ENCODE results near the gene NBPF4. TPM values are rescaled to one million over a fixed set of nuclear protein-coding genes. Genes with fewer than 3 reads are reported as not detected.
"Not testable (repeated sequence)": the region's sequence is repeated elsewhere in the genome, so short reads cannot be mapped to it uniquely, and the experiment has no call there.

The NBPF4 gene, protein sequence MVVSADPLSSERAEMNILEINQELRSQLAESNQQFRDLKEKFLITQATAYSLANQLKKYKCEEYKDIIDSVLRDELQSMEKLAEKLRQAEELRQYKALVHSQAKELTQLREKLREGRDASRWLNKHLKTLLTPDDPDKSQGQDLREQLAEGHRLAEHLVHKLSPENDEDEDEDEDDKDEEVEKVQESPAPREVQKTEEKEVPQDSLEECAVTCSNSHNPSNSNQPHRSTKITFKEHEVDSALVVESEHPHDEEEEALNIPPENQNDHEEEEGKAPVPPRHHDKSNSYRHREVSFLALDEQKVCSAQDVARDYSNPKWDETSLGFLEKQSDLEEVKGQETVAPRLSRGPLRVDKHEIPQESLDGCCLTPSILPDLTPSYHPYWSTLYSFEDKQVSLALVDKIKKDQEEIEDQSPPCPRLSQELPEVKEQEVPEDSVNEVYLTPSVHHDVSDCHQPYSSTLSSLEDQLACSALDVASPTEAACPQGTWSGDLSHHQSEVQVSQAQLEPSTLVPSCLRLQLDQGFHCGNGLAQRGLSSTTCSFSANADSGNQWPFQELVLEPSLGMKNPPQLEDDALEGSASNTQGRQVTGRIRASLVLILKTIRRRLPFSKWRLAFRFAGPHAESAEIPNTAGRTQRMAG
- total RNA-seq: under 1 TPM in 1 of 2 experiments, not detected in 1; 0.10 TPM

GRCh38 chr1:108243976-108244375, at the start of gene NBPF4:
Gene NBPF4, minus strand, starts transcription at chr1:108244076. Its CDS starts 315 bp downstream, at chr1:108243761.
- H3K36me3 Mint-ChIP-seq (ENCODE audit: low read depth); H3K4me1 Mint-ChIP-seq; H3K27me3 Mint-ChIP-seq; CTCF ChIA-PET; H3K9me3 Mint-ChIP-seq; POLR2A ChIA-PET; H3K27ac Mint-ChIP-seq; H3K4me3 Mint-ChIP-seq; DNase-seq: not testable (repeated sequence)

DNA sequence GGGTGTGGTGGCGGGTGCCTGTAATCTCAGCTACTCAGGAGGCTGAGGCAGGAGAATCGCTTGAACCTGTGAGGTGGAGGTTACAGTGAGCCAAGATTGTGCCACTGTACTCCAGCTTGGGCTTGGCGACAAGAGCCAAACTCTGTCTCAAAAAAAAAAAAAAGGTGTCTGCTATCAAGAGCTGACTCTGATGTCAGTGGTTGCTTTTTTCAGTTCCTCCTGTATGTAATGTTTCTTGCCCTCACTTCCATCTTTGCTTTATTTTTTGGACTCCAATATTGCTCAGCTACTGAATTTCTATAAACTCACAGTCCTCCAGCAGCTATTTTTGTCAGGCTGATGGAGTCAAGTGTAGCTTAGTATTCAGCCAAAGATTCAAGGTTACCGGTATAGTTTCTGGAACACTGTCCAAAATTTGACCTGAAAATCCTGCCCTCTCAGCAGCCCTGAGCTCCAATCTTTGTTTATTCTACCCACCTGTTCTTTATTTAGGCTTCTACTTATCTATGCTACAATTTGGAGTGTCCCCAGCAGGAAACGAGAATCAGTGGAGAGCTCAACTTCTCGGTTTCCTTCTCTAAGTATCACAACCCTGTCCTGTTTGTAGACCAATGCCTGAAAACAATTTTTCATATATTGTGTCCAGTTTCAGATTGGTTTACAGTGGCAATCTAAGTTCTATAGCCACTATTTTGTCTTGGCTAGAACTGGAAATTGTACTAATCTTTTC, 38.8 kb upstream of the NBPF4 start:
- CTCF ChIA-PET; DNase-seq; H3K27me3 Mint-ChIP-seq; POLR2A ChIA-PET; H3K4me3 Mint-ChIP-seq; H3K9me3 Mint-ChIP-seq; H3K36me3 Mint-ChIP-seq (ENCODE audit: low read depth); H3K4me1 Mint-ChIP-seq; H3K27ac Mint-ChIP-seq: not testable (repeated sequence)

DNA sequence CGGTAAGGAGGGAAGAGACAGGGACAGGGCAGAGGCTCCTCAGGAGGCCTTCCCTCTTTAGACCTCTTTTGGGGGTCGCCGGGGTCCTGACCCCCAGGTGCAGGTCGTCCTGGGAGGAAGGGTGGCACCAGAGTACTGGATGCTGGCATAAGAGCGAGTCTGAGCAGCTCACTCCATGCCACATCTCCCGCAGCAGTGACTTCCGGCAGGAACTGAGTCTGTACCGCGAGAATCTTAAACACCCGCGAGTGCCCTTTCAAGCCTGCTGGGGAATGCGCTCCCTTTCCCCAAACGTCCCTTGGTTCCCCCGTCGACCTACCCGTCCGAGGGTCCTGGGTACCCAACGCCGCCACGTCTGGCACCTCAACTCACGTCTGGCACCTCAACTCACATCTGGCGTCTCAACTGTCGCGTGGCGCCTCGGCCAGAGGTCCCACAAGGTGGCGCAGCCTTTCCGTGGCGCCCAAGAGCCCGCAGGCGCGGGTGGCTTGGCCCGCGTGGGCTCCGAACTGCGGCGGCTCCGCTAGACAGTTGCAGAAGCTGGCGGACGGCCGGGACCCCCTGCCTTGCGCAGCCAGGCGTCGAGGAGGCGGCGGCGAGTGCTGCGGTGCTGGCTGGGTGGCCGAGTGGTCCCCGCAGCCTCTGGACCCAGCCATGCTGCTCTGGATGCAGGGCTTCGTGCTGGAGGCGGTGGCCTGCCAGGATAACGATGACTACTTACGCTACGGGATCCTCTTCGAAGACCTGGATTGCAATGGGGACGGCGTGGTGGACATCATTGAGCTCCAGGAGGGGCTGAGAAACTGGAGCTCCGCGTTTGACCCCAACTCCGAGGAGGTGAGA, 28.8 kb upstream of the NBPF4 start:
- H3K27me3 Mint-ChIP-seq; H3K36me3 Mint-ChIP-seq (ENCODE audit: low read depth); CTCF ChIA-PET; POLR2A ChIA-PET; H3K4me3 Mint-ChIP-seq; H3K27ac Mint-ChIP-seq; H3K4me1 Mint-ChIP-seq; H3K9me3 Mint-ChIP-seq; DNase-seq: not testable (repeated sequence)

- POLR2A ChIA-PET; H3K4me3 Mint-ChIP-seq; DNase-seq; H3K9me3 Mint-ChIP-seq; H3K27ac Mint-ChIP-seq; H3K36me3 Mint-ChIP-seq (ENCODE audit: low read depth); CTCF ChIA-PET; H3K4me1 Mint-ChIP-seq; H3K27me3 Mint-ChIP-seq: not testable (repeated sequence)
Observed at GRCh38 chr1:108267097-108267496, 23.2 kb upstream of the NBPF4 start.

GRCh38 chr1:108261967-108262366, 18.1 kb upstream of the NBPF4 start:
- H3K4me3 Mint-ChIP-seq; H3K9me3 Mint-ChIP-seq; DNase-seq; H3K4me1 Mint-ChIP-seq; CTCF ChIA-PET; H3K27me3 Mint-ChIP-seq; POLR2A ChIA-PET; H3K36me3 Mint-ChIP-seq (ENCODE audit: low read depth); H3K27ac Mint-ChIP-seq: not testable (repeated sequence)

DNA sequence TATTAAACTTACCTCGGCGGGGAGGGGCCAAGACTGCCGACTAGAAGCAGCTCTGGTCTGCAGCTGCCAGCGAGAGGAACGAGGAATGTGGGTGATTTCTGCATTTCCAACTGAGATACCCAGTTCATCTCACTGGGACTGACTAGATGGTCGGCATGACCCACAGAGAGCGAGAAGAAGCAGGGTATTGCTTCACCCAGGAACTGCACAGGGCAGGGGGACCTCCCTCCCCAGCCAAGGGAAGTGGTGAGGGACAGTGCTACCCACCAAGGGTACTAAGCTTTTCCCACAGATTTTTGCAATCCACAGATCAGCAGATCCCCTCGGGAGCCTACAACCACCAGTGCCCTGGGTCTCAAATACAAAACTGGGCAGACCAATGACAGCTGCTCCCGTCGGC, 17.6 kb upstream of the NBPF4 start:
- H3K4me3 Mint-ChIP-seq; CTCF ChIA-PET; H3K27ac Mint-ChIP-seq; H3K4me1 Mint-ChIP-seq; POLR2A ChIA-PET; DNase-seq; H3K36me3 Mint-ChIP-seq (ENCODE audit: low read depth); H3K27me3 Mint-ChIP-seq; H3K9me3 Mint-ChIP-seq: not testable (repeated sequence)

- H3K4me3 Mint-ChIP-seq; POLR2A ChIA-PET; H3K36me3 Mint-ChIP-seq (ENCODE audit: low read depth); H3K4me1 Mint-ChIP-seq; DNase-seq; CTCF ChIA-PET; H3K9me3 Mint-ChIP-seq; H3K27ac Mint-ChIP-seq; H3K27me3 Mint-ChIP-seq: not testable (repeated sequence)
Observed at GRCh38 chr1:108260578-108261259, 16.8 kb upstream of the NBPF4 start.

DNA sequence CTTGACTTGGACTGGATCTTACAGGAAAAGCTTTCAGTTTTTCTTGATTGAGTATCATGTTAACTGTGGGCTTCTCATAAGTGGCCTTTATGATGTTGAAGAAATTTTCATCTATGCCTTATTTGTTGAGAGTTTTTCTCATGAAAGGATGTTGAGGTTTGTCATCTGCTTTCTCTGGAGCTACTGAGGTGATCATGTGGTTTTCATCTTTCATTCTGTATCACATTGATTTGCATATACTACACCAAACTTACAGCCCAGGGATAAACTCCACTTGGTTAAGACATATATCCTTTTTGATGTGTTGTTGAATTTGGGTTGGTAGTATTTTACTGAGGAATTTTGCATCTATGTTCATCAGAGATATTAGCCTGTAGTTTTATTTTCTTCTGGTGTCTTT, 11.6 kb upstream of the NBPF4 start:
- DNase-seq; H3K9me3 Mint-ChIP-seq; H3K4me1 Mint-ChIP-seq; POLR2A ChIA-PET; H3K36me3 Mint-ChIP-seq (ENCODE audit: low read depth); CTCF ChIA-PET; H3K27ac Mint-ChIP-seq; H3K27me3 Mint-ChIP-seq; H3K4me3 Mint-ChIP-seq: not testable (repeated sequence)

DNA sequence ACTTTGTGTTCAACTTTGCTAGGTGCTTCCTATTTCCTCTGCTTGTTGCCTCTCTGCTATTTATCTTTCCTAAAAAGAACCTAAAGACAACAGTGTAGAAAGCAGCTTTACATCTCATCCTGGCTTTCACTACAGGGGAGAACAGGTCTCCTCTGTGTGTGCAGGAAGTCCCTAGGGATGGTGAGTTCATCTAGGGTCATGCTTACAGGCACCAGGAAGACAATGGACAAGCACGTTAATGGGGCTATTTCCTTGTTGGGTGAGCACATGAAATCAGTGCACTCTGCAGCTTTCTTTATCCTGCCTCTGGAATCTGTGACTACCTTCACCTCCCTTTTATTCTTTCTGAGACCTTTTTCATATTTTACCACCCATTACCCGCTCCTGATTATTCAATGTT, 4.5 kb downstream of the NBPF4 start:
- POLR2A ChIA-PET; H3K27me3 Mint-ChIP-seq; H3K4me3 Mint-ChIP-seq; H3K9me3 Mint-ChIP-seq; H3K27ac Mint-ChIP-seq; CTCF ChIA-PET; DNase-seq; H3K4me1 Mint-ChIP-seq; H3K36me3 Mint-ChIP-seq (ENCODE audit: low read depth): not testable (repeated sequence)

DNA sequence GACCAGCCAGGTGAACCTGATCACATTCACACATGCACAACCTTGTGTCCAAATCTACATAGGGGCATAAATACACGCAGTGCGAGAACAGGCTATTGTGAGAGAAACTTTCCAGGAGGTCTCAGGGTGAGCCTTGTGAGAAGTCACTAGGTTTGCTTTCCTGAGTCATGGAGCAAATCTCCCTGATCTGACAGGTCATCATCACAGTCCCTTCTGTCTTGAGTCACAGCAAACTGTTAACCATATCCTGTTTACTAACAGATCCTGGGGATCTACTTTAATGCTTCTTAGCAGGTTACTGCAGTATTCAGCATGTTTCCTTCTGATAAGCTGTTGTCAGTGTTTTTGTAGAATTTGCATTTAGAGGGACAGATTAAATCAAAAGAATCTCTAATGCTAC, 8.6 kb downstream of the NBPF4 start:
- H3K4me3 Mint-ChIP-seq; H3K36me3 Mint-ChIP-seq (ENCODE audit: low read depth); H3K27me3 Mint-ChIP-seq; CTCF ChIA-PET; H3K4me1 Mint-ChIP-seq; POLR2A ChIA-PET; H3K27ac Mint-ChIP-seq; H3K9me3 Mint-ChIP-seq; DNase-seq: not testable (repeated sequence)

DNA sequence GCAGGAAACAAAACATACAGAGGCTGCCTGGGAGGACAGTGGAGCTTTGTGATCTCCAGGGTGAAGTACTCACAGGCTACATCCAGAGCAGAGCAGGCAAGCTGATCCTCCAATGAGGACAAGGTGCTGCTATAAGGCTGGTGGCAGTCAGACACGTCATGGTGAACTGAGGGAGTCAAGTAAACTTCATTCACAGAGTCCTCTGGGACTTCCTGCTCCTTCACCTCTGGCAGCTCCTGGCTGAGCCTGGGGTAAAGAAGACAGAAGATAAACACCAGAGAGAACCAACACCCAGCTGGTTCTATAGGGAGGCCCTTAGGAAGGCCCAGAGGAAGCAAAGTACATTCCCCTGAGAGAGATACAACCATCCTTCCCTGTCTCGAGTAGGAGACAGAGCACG, 11.7 kb downstream of the NBPF4 start:
- H3K27me3 Mint-ChIP-seq; H3K4me1 Mint-ChIP-seq; H3K4me3 Mint-ChIP-seq; DNase-seq; H3K9me3 Mint-ChIP-seq; POLR2A ChIA-PET; H3K27ac Mint-ChIP-seq; H3K36me3 Mint-ChIP-seq (ENCODE audit: low read depth); CTCF ChIA-PET: not testable (repeated sequence)

DNA sequence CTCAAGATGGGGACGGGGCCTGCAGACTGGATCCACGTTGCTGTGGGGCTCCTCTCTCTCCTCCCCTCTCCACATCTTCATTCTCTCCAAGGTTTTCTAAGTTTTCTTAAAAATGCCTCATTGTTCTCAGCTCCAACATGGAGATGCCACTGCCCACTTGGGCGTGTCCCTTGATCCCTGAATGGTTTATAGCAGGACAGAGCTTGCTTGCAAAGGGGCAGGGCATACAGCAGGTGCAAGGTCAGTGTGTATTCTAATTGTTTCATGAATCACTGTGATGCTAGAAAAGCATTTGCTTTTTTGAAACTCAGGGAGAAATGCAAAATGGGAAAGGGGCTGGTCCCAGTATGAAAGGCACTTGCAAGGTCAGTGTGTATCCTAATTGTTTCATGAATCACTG, 13.9 kb downstream of the NBPF4 start:
- POLR2A ChIA-PET; H3K4me3 Mint-ChIP-seq; H3K4me1 Mint-ChIP-seq; H3K36me3 Mint-ChIP-seq (ENCODE audit: low read depth); H3K27ac Mint-ChIP-seq; DNase-seq; H3K27me3 Mint-ChIP-seq; CTCF ChIA-PET; H3K9me3 Mint-ChIP-seq: not testable (repeated sequence)

- not testable (repeated sequence) for H3K4me3 Mint-ChIP-seq
Observed at GRCh38 chr1:108227772-108228171, 16.1 kb downstream of the NBPF4 start.

More at GRCh38 chr1:108227772-108228171, 16.1 kb downstream of the NBPF4 start:
- POLR2A ChIA-PET; H3K27ac Mint-ChIP-seq; DNase-seq; H3K9me3 Mint-ChIP-seq; H3K36me3 Mint-ChIP-seq (ENCODE audit: low read depth); H3K27me3 Mint-ChIP-seq; H3K4me1 Mint-ChIP-seq; CTCF ChIA-PET: not testable (repeated sequence)
